NCI-H1092 (cell line): Measurements from ENCODE around the gene MYO16.

Experiments used
- DNase-seq: peaks from one replicate; lab custom pipeline; 2025; lab: John Stamatoyannopoulos, UW

MYO16 gene

DNA sequence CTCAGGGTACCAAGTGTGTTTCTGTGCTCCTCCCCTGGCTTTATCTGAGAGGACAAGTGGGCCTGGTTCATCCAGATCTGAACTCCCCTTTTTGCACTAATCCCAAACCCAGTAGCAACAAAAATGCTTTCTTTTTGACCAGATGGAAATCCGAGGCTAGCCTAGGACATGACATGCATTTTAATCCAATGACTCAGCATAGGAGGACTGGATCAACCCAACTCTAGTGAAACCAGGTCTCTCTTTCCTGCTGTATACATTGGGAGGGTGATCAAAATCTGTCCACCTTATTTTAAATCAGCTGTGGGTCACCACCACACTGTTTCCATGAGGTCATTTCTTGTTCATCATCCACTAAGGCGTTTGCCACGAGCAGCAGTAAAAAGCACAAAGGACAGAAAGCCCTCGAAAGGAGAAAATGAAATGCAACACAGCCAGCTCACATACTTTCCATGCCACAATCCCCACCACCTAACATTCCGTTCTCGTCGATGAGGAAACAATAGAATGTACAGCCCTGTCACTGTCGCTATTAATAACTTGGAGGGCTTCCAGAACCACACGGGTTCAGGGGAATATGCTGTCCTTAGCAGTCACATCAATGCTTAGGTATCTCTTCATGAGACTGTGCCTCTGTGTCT, 614.0 kb downstream of the MYO16 start:
- DNase-seq = no peak

DNA sequence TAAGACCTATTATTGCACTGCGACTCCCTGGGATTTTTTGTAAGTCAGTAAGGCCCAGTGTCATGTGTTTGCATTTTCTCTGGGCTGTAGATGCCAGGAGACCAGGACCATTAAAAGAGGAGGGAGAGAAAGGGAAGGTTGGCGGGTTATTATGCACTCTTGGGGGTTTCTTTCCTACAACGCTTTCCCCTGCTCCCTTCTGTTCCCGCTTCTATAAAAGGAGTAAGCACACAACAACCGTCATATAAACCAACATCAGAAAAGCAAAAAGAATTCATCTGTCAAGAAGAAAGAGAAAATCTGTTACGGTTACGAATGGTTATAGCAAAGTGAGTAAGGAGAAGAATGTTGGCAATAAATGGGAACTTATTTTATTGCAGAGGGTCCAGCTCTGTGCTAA, 615.2 kb downstream of the MYO16 start:
- DNase-seq = no peak

DNA sequence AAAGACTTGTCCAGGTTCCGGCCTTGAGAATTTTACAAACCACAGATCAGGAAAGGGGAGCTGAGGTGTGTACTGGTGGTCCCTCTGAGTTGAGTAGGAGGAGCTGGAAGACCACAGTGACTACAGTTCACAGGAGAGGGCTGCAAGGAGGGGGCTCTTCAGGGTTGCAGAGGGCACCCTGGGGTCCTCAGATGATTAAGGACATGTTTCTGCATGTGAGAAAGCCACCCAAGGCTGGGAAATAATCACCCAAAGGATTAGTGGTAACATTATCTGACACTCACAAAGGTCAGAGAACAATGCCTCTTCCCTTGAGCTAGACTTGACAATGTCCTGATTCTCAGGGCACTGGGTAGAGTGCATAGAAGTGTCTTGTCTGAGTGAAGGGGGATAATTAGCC, 616.6 kb downstream of the MYO16 start:
- no peak for DNase-seq

DNA sequence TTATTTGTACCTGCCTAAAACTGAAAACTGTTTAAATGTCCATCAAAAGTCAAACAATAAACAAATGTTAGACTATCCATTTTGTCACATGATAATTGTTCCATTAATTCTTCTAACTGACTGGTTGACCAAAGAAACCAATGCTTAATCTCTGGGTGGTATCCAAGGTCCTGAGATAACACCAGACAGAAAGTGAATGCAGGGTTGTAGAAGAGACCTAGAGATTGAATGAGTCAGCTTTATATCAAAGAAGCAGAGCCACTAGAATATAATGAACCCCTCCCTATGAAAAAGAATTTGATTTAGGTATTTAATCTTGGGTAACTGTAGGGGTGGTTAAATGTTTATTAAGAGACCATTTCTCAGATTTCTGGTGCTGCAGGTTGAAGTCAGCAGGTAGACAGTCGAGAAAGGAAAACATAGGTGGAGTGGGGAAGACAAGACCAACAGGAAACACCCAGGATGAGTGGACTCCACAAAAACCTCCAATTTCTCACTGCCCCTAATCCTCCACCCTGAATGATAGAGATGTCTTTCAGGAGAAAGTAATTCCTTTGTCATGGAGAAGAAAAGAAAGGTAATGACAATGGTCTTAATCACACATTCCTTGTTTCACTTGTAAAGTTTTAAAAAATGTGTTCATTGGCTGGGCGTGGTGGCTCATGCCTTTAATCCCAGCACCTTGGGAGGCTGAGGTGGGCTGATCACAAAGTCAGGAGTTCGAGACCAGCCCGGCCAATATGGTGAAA, 620.5 kb downstream of the MYO16 start:
- no peak for DNase-seq

DNA sequence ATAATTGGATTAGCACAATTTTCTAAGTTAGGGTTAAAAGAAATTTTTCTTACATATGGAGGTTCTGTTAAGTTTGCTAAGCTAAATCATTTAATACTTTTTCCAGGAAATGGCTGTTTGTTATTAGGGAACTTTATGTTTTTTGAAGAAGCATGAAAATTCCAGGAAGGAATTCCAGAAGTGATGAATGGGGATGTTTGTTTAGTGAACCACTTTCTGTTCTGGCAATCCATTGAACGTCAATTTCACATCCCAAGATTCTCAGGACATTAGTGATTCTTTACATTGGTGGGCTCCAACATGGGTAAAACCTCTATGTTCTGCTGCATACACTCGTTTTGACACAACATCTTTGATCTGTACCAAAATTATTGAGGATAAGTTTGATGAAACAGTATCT, 622.5 kb downstream of the MYO16 start:
- DNase-seq = no peak

DNA sequence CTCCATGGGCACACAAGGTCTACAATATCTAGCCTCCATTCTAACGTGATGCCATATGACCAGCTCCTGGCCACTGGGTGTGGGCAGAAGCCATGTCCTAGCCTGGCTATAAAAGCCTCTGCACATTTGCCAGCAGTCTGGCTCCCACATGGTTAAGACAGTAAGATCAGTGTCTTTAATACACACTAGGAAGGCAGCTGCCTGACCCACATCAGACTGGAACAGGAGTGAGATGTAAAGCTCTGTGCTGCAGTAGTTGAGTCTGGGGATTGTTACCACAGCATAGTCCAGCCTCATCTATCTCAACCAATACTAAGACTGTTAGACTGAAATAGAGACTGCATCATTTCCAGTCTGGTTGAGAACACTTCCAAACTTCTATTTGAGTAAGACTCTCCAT, 623.9 kb downstream of the MYO16 start:
- no peak for DNase-seq

DNA sequence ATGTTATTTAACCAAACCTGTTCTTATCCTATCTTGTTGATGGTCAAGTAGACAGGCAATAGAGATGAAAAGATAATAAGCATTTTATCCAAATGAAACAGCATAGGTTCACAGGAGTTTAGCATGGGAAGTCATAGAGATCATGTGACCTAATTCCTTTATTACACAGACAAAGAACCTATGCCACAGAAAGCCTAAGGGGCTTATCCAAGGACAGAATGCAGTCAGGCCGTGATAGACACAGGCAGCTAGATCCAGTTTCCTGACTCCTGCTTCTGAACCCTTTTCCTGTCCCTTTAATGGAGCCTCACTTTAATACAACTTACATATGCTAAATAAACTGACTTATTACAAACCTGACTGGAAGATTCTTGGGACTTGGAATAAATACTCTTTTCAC, 624.9 kb downstream of the MYO16 start:
- DNase-seq = no peak

DNA sequence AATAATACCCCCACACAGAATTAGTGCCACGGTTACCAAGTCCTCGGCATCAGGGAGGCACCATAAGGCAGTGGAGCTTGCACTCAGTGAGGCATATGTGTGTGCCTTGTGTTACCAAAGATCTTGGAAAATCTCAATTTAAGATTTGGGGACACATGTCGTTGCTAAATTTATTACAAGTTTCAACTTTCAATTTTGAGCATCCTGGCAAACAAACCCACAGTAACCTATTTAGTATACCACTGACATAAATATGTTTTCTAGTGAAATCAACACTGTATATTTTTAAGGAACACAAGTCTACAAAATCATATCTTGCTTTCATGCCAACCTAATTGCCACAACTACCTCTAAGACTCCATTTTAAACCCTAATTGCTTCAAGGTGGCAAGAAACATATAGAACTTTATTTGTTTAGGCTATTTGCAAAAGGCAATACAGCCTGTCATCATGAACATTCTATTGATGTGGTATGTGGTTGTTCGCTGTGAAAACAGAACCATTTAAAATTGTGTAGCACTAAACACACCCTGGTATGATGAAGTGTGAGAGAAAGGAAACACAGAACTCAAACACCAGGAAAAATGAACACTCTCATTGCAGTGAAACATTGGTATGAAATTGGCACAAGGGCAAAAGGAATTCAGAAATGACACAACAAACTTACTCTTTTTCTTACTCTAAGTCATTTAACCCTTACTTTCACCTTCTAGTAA, 625.9 kb downstream of the MYO16 start:
- no peak for DNase-seq

DNA sequence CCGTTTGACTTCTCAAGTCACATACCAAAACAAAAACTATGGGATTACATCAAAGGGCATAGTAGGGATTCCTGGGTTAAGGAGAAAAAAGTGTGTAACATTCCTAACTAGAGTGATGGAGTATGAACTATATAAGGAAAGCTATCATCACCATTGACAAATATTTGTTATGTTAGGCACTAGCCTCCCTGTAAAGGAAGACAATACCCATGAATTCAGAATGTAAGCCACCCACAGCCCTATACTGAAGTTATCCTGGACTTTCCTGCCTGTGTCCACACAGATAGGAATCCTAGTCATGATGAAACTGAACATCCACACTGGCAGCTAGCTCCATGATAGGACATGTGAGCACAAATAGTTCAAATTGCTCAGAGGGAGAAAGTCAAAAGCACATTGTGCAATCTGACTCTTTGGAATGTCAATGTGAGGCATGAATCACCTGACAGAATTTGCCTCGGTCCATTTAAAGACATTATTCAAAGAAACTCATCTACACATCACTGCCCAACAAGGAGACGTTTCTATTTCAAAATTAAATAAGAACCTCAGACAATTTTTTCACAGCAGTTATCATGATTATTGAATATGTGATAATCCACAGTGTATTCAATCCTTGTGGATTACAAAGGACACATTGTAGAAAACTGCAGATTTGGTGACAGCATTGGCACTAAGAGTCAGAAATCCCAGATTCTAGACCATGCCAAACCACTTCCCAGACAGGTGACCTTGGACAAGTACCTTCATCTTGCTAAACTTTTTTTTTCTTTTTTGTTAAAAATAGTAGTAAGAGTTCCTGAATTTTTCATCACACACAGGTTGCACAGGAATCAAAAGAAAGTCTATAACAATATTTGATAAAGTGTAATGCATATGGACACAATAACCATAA, 627.7 kb downstream of the MYO16 start:
- no peak for DNase-seq
